ENCODE measurements around the gene ACSF3.
"Not testable (repeated sequence)": the region's sequence is repeated elsewhere in the genome, so short reads cannot be mapped to it uniquely, and the experiment has no call there.

The ACSF3 gene

GRCh38 chr16:89074072-89074674, 19.5 kb upstream of the ACSF3 start:
- DNase-seq = not testable (repeated sequence)

- DNase-seq = no peak
Measured at GRCh38 chr16:89074803-89075688, 18.6 kb upstream of the ACSF3 start.

- DNase-seq = no peak
Measured at GRCh38 chr16:89076159-89076558, 17.5 kb upstream of the ACSF3 start.

- no peak for DNase-seq
Measured at GRCh38 chr16:89077076-89077475, 16.6 kb upstream of the ACSF3 start.

DNA sequence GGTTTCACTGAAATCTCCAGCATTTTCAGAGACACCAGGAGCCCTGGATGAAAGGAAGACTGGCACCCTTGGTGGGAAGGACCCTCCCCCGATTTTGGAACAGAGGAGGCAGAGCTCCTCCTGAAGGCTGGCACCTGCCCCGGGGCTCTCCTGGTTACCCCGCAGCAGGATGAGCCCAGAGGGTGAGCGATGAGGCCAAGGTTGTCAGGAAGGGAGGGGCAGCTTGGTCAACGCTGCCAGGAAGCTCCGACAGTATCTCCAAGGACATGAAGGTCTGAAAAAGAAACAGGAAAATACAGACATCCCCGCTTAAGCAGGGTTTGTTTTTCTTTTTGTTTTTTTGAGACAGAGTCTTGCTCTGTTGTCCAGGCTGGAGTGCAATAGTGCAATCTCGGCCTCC, 15.5 kb upstream of the ACSF3 start:
- no peak for DNase-seq

GRCh38 chr16:89079434-89079980, 14.1 kb upstream of the ACSF3 start:
- no peak for DNase-seq

DNA sequence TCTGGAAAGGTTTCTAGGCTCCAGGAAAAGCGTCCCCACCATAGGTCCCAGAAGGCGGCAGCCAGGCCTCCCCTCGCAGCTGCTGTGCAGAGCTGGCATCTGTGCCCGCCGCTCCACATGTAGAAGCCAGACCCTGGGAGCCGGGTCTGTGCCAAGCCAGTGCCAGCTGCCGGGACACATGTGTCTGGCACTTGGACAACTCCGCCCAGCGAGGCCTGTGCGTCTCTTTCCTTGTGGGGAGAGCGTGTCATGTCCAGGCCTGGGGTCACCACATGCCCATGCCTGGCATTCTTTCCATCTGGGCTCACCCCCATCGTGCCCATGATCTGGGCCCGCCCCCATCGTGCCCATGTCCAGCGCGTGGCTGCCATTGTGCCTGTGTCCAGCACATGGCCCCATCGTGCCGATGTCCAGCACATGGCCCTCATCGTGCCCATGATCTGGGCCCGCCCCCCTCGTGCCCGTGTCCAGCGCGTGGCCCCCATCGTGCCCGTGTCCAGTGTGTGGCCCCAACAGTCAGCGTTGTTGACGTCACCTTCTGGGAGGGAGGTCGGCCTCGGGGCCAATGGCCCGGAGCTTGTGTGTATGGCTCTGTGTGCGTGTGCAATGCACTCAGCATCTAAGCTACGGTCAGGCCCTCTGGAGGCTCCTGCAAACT, 13.3 kb upstream of the ACSF3 start:
- no peak for DNase-seq

DNA sequence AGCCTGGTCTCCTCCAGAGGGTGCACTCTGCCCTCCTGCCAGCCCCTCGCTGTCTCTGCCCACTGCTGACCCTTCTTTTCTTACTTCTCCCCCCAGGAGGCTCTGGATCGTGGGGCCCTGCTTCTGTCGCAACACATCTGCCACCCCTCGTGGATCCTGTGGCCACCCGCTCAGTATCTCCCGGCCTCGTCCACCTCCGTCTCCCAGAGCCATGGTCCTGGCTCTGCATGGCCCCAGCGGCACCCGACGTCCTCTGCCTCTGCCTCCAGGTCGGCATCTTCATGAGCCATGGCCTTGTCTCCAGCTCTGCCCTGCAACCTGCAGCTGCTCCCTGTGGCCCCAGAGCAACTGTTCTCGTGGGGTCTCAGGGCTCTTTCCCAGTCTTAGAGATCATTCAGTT, 12.1 kb upstream of the ACSF3 start:
- no peak for DNase-seq

DNA sequence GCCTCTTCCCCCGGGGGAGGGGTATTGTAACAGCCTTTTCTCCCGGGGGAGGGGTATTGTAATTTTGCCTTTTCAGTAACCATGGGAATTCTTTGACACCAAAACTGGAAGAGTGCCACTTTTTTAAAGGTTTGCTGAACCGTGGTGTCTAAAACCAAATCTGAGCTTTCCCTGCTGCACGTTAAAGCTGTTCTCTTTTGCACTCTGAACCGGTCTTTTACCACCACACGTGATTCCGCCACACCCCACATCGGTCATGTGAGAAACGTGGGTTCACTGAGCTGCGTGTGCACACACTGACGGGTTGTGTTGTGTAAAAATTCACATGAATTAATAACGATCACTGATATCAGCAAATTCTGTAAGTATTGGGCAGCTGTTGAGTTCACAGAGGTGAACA, 9.2 kb upstream of the ACSF3 start:
- DNase-seq = no peak

DNA sequence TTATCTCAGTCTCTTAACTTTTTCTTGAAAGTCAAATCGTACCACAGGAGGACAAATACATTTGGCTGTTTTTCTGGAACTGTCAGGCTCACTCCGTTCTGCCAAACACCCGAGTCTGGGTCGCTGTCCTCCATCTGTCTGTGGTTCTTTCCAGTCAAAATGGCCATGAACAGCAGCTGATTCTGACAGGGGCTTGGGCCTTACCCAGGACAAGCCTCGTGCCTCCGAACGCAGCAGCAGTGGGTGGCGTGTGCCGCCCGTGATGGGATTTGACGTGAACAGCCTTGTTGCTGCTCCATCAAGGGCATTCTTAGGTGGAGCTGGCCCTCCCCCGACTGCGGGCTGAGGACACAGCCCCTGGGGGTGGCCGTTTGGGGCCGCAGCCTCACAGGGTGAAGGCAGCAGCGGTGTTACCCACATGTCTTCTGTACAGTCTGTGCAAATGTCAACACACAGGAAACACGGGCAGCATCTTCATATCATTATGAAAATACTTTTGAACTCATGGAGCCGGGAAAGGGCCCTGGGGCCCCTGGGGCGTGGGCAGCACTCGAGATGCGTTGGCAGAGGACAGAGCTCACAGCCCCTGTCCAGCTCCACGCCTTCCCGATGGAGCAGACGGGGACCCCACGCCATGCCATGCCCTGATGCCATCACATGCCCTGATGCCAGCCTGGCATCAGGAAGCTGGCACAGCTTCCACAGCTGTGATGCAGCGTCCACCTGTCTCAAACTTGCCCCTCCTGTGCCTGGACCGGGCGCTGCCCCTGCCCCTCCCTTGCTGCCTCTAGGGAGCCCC, 8.6 kb upstream of the ACSF3 start:
- no peak for DNase-seq

GRCh38 chr16:89085755-89086154, 7.9 kb upstream of the ACSF3 start:
- DNase-seq = no peak

DNA sequence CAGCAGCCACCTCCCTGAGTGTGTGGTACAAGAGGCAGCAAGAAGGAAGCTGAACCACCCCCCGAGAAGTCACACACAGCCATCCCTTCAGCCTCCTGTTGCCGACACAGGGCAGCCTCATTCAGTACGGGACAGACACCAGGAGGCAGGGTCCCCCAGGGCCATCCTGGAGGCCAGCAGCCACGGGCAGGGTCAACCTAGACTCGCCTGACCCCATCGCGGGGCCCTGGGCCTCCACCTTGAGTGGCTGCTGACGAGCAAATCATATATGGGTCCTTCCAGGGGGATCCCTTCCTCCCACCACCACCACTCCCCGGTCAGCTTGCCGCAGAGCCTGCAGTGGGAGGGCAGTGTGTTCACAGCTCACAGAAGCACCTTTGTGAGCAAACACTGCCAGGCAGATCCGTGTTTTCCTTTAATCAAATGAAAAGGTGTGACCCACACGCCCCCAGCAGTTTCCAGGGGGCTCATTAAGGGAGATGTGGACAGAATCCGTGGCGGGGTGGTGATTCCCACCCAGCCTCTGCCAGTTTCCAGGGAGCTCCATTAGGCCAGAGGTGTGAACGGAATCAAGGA, 5.6 kb upstream of the ACSF3 start:
- no peak for DNase-seq

GRCh38 chr16:89089120-89089519, 4.5 kb upstream of the ACSF3 start:
- DNase-seq = no peak

- no peak for DNase-seq
Measured at GRCh38 chr16:89090182-89090630, 3.4 kb upstream of the ACSF3 start.

- DNase-seq = no peak
Measured at GRCh38 chr16:89090669-89091426, 2.8 kb upstream of the ACSF3 start.

DNA sequence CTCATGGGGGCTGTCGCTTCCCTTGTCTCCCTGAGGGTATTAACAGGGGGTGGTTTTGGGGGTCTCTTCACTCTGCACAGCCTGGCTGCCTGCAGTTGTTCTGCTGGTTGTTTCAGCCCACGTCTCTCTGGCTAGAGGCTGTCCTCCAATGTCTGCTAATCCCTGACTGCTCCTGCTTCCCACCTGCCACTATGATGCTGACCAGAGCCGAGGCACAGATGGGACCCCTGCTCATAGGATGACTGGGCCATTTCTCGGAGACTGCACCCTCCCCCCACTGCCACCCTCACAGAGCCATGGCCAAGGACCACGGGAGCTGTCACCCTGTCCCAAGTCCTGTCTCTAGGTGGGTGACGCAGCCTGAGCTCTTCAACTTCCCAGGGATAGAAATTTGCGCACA, 1.6 kb upstream of the ACSF3 start:
- DNase-seq = no peak

GRCh38 chr16:89093252-89093601, 425 bp upstream of the ACSF3 start:
- DNase-seq = not testable (repeated sequence)

GRCh38 chr16:89094252-89094879, 714 bp downstream of the ACSF3 start:
- peak; percentile 72 for DNase-seq

- DNase-seq = no peak
Measured at GRCh38 chr16:89094880-89095258, 1.2 kb downstream of the ACSF3 start.

DNA sequence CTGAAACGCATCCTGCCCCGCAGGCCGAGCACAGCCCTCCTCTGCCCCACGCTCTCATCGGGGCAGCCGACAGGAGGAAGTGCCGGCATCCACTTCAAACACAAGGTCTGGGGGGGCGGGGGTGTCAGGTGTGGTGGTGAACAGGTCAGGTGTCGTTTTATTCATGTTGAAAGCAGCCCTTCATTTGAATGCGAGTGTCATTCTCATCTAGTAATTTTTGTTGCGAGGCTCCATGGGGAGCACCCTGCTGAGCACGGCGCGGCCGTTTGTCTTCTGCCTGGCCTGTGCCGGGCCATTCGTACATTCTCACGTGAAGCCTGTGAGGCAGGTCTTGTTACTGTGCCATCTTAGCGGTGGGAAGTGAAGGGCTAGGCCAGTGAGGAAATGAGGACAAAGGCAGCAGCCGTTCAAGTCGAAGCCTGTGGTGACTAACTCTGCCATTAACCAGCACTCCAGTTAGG, 1.9 kb downstream of the ACSF3 start:
- no peak for DNase-seq
